ENCODE measurements around the gene KCNH1. TPM values are rescaled to one million over a fixed set of nuclear protein-coding genes. Genes with fewer than 3 reads are reported as not detected.

KCNH1 gene
- total RNA-seq, 2 donors from 2014 or later: 0.21 TPM; not detected in 1

DNA sequence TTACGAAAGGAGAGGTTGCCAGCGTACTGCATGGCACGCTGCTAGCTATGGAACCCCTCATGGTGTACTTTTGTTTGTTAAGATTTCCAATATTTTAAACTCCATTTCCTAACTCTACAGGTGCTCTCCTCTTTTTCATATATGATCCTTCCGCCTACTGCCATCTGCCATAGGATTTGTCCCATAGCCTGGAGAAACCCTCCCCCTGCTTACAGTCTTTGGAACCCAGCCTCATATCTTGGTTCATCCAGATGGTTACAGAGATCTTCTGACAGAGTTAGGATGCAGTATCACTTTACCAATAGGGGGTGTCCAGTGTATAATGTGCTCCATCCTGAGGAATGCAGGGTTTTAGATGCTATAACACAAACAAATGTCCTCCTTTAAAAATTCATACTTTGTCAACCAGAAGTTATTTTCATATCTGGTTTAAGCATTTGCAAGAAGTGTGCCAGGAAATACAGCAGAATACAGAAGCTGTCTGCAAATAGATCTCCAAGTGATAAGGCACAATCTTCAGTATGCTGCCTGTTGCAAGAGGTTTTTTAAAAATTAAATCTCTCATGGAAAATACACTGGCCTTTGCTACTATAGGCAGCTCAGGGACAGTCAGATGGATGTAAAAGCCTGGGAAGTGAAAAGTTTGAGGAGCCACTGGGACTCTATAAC, 377.8 kb downstream of the KCNH1 start:
- no peaks in the 10 kb centered on the region for H3K27me3 ChIP-seq (replicated peaks; ENCODE audit: insufficient read depth)
- TF ChIP-seq, protein P1, sequence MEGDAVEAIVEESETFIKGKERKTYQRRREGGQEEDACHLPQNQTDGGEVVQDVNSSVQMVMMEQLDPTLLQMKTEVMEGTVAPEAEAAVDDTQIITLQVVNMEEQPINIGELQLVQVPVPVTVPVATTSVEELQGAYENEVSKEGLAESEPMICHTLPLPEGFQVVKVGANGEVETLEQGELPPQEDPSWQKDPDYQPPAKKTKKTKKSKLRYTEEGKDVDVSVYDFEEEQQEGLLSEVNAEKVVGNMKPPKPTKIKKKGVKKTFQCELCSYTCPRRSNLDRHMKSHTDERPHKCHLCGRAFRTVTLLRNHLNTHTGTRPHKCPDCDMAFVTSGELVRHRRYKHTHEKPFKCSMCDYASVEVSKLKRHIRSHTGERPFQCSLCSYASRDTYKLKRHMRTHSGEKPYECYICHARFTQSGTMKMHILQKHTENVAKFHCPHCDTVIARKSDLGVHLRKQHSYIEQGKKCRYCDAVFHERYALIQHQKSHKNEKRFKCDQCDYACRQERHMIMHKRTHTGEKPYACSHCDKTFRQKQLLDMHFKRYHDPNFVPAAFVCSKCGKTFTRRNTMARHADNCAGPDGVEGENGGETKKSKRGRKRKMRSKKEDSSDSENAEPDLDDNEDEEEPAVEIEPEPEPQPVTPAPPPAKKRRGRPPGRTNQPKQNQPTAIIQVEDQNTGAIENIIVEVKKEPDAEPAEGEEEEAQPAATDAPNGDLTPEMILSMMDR (IDR thresholded peaks at IDR 0.05): no peak
- H3K4me3 ChIP-seq: no peak overlapping the region
- ATAC-seq (ENCODE audit: insufficient number of reproducible peaks, low FRiP score, low read depth) (no peak), DNase-seq (ENCODE audit: low spot score) (no peak)
- no peak overlapping the region for H3K27ac ChIP-seq
- H3K4me1 ChIP-seq (ENCODE audit: control insufficient read depth in 1 of 2, low read depth in 2 of 2): no peaks in the 10 kb centered on the region
- no peaks in the 10 kb centered on the region for H3K36me3 ChIP-seq
- H3K9me3 ChIP-seq: peaks cover 8% of the 10 kb centered on the region

- Histone ChIP-seq H3K4me1 (ENCODE audit: control insufficient read depth in 1 of 2, low read depth in 2 of 2) (no peaks in the 10 kb centered on the region), H3K36me3 (no peaks in the 10 kb centered on the region), H3K27ac (no peak overlapping the region), H3K27me3 (replicated peaks; ENCODE audit: insufficient read depth) (no peaks in the 10 kb centered on the region), H3K9me3 (peaks cover 2% of the 10 kb centered on the region), H3K4me3 (no peak overlapping the region)
- TF ChIP-seq, protein P1 (IDR thresholded peaks at IDR 0.05): no peak
- no peak for DNase-seq (ENCODE audit: low spot score)
- no peak for ATAC-seq (ENCODE audit: insufficient number of reproducible peaks, low FRiP score, low read depth)
Measured at GRCh38 chr1:210754878-210755665, 378.9 kb downstream of the KCNH1 start.

DNA sequence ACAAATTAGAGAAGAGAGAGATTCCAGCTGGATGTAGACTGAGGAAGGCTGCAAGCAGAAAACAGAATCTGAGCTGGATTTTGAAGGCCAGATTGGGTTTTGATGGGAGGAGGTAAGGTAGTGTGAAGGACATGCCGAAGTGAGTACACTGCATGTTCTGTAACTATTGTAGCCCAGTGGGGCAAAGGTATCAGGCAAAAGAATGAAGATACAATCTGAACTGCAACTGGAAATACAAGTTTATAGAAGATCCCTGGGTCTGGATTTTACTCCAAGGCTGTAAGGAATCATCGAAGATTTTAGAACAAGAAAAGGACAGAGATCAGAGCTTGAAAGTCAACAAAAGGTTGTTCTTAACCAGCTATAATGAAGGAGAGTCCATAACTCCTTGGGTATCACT, 382.0 kb downstream of the KCNH1 start:
- no peak for ATAC-seq (ENCODE audit: insufficient number of reproducible peaks, low FRiP score, low read depth)
- no peaks in the 10 kb centered on the region for H3K27me3 ChIP-seq (replicated peaks; ENCODE audit: insufficient read depth)
- H3K4me1 ChIP-seq (ENCODE audit: control insufficient read depth in 1 of 2, low read depth in 2 of 2): no peaks in the 10 kb centered on the region
- H3K27ac ChIP-seq: no peak overlapping the region
- no peaks in the 10 kb centered on the region for H3K9me3 ChIP-seq
- no peak overlapping the region for H3K4me3 ChIP-seq
- DNase-seq (ENCODE audit: low spot score): no peak
- TF ChIP-seq, protein P1 (IDR thresholded peaks at IDR 0.05): no peak
- no peaks in the 10 kb centered on the region for H3K36me3 ChIP-seq

GRCh38 chr1:210750468-210750867, 383.5 kb downstream of the KCNH1 start:
- TF ChIP-seq, protein P1 (IDR thresholded peaks at IDR 0.05): no peak
- H3K27ac ChIP-seq: no peak overlapping the region
- no peaks in the 10 kb centered on the region for H3K4me1 ChIP-seq (ENCODE audit: control insufficient read depth in 1 of 2, low read depth in 2 of 2)
- ATAC-seq (ENCODE audit: insufficient number of reproducible peaks, low FRiP score, low read depth): no peak
- H3K9me3 ChIP-seq: no peaks in the 10 kb centered on the region
- no peaks in the 10 kb centered on the region for H3K27me3 ChIP-seq (replicated peaks; ENCODE audit: insufficient read depth)
- no peaks in the 10 kb centered on the region for H3K36me3 ChIP-seq
- DNase-seq (ENCODE audit: low spot score): no peak
- no peak overlapping the region for H3K4me3 ChIP-seq

DNA sequence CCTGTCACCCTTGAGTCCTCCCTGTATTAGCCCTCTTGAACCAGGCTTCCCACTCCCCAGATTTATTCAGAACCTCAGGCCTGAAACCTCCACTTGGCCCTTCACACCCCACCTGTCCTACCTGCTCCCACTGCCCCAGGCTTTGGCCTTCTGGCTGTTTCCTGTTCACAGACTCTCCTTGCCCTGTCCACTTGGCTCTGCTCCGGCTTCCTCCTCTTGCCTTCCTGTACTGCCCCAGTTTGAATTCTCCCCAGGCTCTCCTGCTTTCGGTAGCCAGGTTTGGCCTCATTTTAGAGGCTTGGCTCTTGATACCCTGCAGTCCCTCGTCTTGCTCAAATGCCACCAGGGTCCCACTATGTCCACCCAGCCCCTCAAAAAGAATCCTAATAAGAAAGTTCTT, 385.2 kb downstream of the KCNH1 start:
- Histone ChIP-seq H3K9me3 (no peaks in the 10 kb centered on the region), H3K36me3 (no peaks in the 10 kb centered on the region), H3K4me1 (ENCODE audit: control insufficient read depth in 1 of 2, low read depth in 2 of 2) (no peaks in the 10 kb centered on the region), H3K27me3 (replicated peaks; ENCODE audit: insufficient read depth) (no peaks in the 10 kb centered on the region), H3K27ac (no peak overlapping the region), H3K4me3 (no peak overlapping the region)
- TF ChIP-seq, protein P1 (IDR thresholded peaks at IDR 0.05): no peak
- DNase-seq (ENCODE audit: low spot score): no peak
- no peak for ATAC-seq (ENCODE audit: insufficient number of reproducible peaks, low FRiP score, low read depth)

Data from thoracic aorta (tissue), 2 donors.